ENCODE data around the gene CYGB. TPM values are rescaled to one million over a fixed set of nuclear protein-coding genes. Genes with fewer than 3 reads are reported as not detected.
A peak's percentile ranks its signal among the peaks of the same experiment; 100 is the strongest.

Gene CYGB
- total and polyA plus RNA-seq, 10 of the 15 experiments (the other 5 are each of a cell fraction or from before 2014, with no cell fraction given): 0.34 TPM; not detected in 9

GRCh38 chr17:76496464-76496863, 41.0 kb downstream of the CYGB start (continued):
- TF ChIP-seq MLLT1 (IDR thresholded peaks at IDR 0.05) (peak; percentile 28; the same call in 1 of the 2 replicates), SMAD1 (IDR thresholded peaks at IDR 0.05; ENCODE audit: low read depth, partially characterized antibody) (no peak), NR2F1 (conservative IDR thresholded peaks at IDR 0.05) (peak; percentile 70), CHD1 (IDR thresholded peaks at IDR 0.05; ENCODE audit: low read depth, low read length) (no peak), USF2 (IDR thresholded peaks at IDR 0.05; ENCODE audit: borderline replicate concordance, low read depth, low read length) (no peak), ATF7 (IDR thresholded peaks at IDR 0.05; ENCODE audit: low read depth) (peak; percentile 60)

GRCh38 chr17:76495663-76496400, 41.7 kb downstream of the CYGB start:
- Histone ChIP-seq H3K27ac (ENCODE audit: control insufficient read depth, insufficient read depth) (no peak overlapping the region), H3K9ac (ENCODE audit: control insufficient read depth, insufficient read depth, low read length) (no peak overlapping the region), H4K20me1 (ENCODE audit: control insufficient read depth, insufficient read depth) (no peaks in the 10 kb centered on the region), H3K4me2 (ENCODE audit: control insufficient read depth, insufficient read depth) (no peak overlapping the region), H3K79me2 (ENCODE audit: control insufficient read depth, insufficient read depth, low read length) (peaks cover 72% of the 10 kb centered on the region), H3K4me3 (no peak overlapping the region), H3K9me3 (replicated peaks; ENCODE audit: control insufficient read depth, insufficient read depth, low read length) (no peaks in the 10 kb centered on the region), H3K4me1 (ENCODE audit: control insufficient read depth, insufficient read depth, low read length) (peaks cover 80% of the 10 kb centered on the region), H3K27me3 (replicated peaks in 1 of 2; ENCODE audit: control insufficient read depth in 2 of 2, insufficient read depth in 2 of 2, low read length in 1 of 2) (no peaks in the 10 kb centered on the region), H2AFZ (ENCODE audit: control insufficient read depth, low read depth, low read length) (no peak overlapping the region), H3K36me3 (ENCODE audit: control insufficient read depth in 2 of 2, insufficient read depth in 2 of 2, low read length in 1 of 2) (no peaks in the 10 kb centered on the region; a peak in 3 of 4 replicates)
- ChIA-PET SMC1A (ENCODE audit: uncharacterized antibody, unreplicated experiment) (interaction anchor here (0.9 to 8.7 kb wide), 2 partner anchors 11 to 17 kb away, joined by 4 to 115 read pairs; no protein-coding TSS in a partner anchor), RAD21 (ENCODE audit: unreplicated experiment) (interaction anchor here (2.1 kb wide), 1 partner anchor 12 kb away, joined by 5 read pairs; no protein-coding TSS in a partner anchor), CTCF (interaction anchor here (0.7 to 2.3 kb wide), 3 partner anchors 12 to 252 kb away, joined by 3 to 8 read pairs (median 3); partner anchors contain the start of gene AANAT), POLR2A (interaction anchor here (4.1 to 9.0 kb wide), 2 partner anchors 13 to 15 kb away, joined by 49 to 101 read pairs; no protein-coding TSS in a partner anchor)
- ATAC-seq (no peak), DNase-seq (ENCODE audit: low read depth, low spot score) (no peak), FAIRE-seq (no peak)
- no peak for TF ChIP-seq HDAC6 (IDR thresholded peaks at IDR 0.05; ENCODE audit: unreplicated experiment)
- no peak for TF ChIP-seq SMC3 (IDR thresholded peaks at IDR 0.05; ENCODE audit: borderline replicate concordance, low read length)
- TF ChIP-seq RELB (IDR thresholded peaks at IDR 0.05; ENCODE audit: low read depth): no peak
- no peak for TF ChIP-seq ZZZ3 (IDR thresholded peaks at IDR 0.05; ENCODE audit: control insufficient read depth, insufficient read length, low read depth)
- TF ChIP-seq MAX (IDR thresholded peaks at IDR 0.05; ENCODE audit: low read depth, low read length): no peak
- intact Hi-C loops (cut with micrococcal nuclease; ENCODE audit: unreplicated experiment): no loop called here
- in situ Hi-C loops (cut with MboI): no loop called here
- BruUV-seq (replicated peaks): no TSS peak
- 80% methylated on average over 16 of the region's 16 CpGs for WGBS (ENCODE audit: insufficient coverage, insufficient replicate concordance, low lambda C conversion rate, missing lambda C conversion rate)
